Transverse colon (tissue), 4 donors: ENCODE results near the gene ANKRD49. TPM values are rescaled to one million over a fixed set of nuclear protein-coding genes. Genes with fewer than 3 reads are reported as not detected.

Experiments
- DNase-seq: peaks from one replicate; pipeline ENCODE4 v3.0.0-alpha.2; 2019
- H3K27ac ChIP-seq, 4 donors: fragments of 200-600 bp; sonication (generic); 2 replicates each; pipeline ENCODE4 v1.5.1; 2016 to 2018; ENCODE audit warnings: inconsistent platforms in 4 of 4
- H3K27me3 ChIP-seq: fragments of 200-600 bp; sonication (generic); 2 replicates; pipeline ENCODE4 v1.5.1; 2017; ENCODE audit warnings: inconsistent platforms
- H3K36me3 ChIP-seq, 4 donors: fragments of 200-600 bp; sonication (generic); 2 replicates each; pipeline ENCODE4 v1.5.1; 2017 to 2019; ENCODE audit warnings: inconsistent platforms in 4 of 4
- H3K4me1 ChIP-seq, 4 donors: fragments of 200-600 bp; sonication (generic); 2 replicates each; pipeline ENCODE4 v1.5.1; 2017 to 2020; ENCODE audit warnings: inconsistent platforms in 4 of 4
- H3K4me3 ChIP-seq, 4 donors: fragments of 200-600 bp; sonication (generic); 1 replicate in 1 of 4; 2 replicates in 3 of 4; pipeline versions ENCODE4 v1.5.1 to v1.6.1; 2017 to 2019; ENCODE audit warnings: inconsistent platforms in 4 of 4
- H3K9me3 ChIP-seq, 2 donors: fragments of 200-600 bp; sonication (generic); 2 replicates each; pipeline ENCODE4 v1.5.1; 2017 to 2019; ENCODE audit warnings: inconsistent platforms in 2 of 2
- EP300 ChIP-seq: sonication (generic); formaldehyde crosslinking; IDR thresholded peaks from one replicate; pipeline ENCODE4 v1.6.1; 2017; ENCODE audit warnings: antibody characterized with exemption, low read depth
- POLR2A ChIP-seq: fragments of 450-650 bp; IDR thresholded peaks from one replicate; pipeline ENCODE4 v1.6.1; 2016; ENCODE audit warnings: antibody characterized with exemption, mild to moderate bottlenecking, moderate library complexity
- POLR2AphosphoS5 ChIP-seq, 3 donors: sonication (generic); formaldehyde crosslinking; IDR thresholded peaks; one replicate each; pipeline ENCODE4 v1.6.1; 2016; ENCODE audit warnings: antibody characterized with exemption in 3 of 3
- WGBS, 2 donors: methylation state at CpG; one replicate each; pipeline ENCODE4 v1.1.5; 2018; ENCODE audit warnings: low coverage in 1 of 2; 5-methylcytosine and 5-hydroxymethylcytosine counted together
- in situ Hi-C, 4 donors: fragments of 200-750 bp; cut with MboI; loops; one replicate each; pipeline versions ENCODE4 v1.15.0 to v1.15.1; 2017; ENCODE audit warnings: low sequenced_read_pairs in 3 of 4, low pct_ligation_motif_present in 1 of 4, low pct_unique_long_range_greater_than_20kb in 1 of 4
- intact Hi-C: fragments of 100-400 bp; cut with DNase I; formaldehyde crosslinking; loops from one replicate; pipeline ENCODE4 v1.15.1; 2023; ENCODE audit warnings: low total_unique reads
- total RNA-seq, 4 donors: library from RNA; depleted of rRNA; stranded (reverse); fragments of >200 nt; gene quantifications; one replicate each; pipeline ENCODE4 v1.1.0, GENCODE V29; 2016
- TF ChIP-seq, protein P1 (sequence below), 5 experiments: fragments of 200-600 bp in 3 of 5; fragments of 450-650 bp in 2 of 5; sonication (generic) in 3 of 5; IDR thresholded peaks; 1 replicate in 2 of 5; 2 replicates in 3 of 5; pipeline ENCODE4 v1.5.1; 2016 to 2017; ENCODE audit warnings: antibody characterized with exemption in 5 of 5, inconsistent platforms in 3 of 5, mild to moderate bottlenecking in 2 of 5, moderate library complexity in 1 of 5

Gene ANKRD49
- total RNA-seq, 4 donors from 2014 or later = 24.4 to 43.6 (median 33.2) TPM

DNA sequence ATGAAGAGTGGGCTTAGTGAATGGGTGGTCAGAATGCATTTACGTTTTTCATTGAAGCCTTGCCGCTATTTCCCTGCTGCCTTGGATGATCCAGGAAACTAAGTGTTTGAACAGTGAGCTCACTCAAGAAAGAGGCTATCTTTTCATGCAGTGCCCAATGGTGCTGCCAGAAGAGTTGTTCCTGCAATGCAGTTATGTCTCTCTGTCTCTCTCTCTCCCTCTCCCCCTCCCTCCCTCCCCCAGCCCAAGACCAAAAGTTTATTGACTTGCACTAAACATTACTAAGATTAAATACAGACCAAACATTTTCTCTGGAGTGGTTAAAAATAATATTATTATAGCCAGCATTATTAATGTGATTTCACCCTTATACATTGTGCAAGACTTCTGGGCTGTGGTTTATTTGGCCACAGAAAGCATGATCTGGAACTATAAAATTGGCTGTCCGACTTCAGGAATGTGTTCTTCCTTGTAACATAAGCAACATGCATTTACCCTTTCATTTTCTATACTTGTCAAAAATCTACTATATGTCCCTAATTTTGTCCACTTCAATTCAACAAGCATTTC is 43.3 kb downstream of the ANKRD49 start:
- Histone ChIP-seq H3K27ac (peak overlapping the region; percentile 70 to 85 (median 80)), H3K4me1 (peaks cover 0 to 70% (median 27%) of the 10 kb centered on the region in 4 donors), H3K36me3 (no peaks in the 10 kb centered on the region), H3K9me3 (no peaks in the 10 kb centered on the region), H3K27me3 (no peaks in the 10 kb centered on the region), H3K4me3 (no peak overlapping the region)
- WGBS, 2 donors = 33 to 43% methylated on average over 3 of the region's 3 CpGs
- in situ Hi-C loops (no loop called here), intact Hi-C loops (no loop called here)
- DNase-seq = no peak
- TF ChIP-seq, protein P1, sequence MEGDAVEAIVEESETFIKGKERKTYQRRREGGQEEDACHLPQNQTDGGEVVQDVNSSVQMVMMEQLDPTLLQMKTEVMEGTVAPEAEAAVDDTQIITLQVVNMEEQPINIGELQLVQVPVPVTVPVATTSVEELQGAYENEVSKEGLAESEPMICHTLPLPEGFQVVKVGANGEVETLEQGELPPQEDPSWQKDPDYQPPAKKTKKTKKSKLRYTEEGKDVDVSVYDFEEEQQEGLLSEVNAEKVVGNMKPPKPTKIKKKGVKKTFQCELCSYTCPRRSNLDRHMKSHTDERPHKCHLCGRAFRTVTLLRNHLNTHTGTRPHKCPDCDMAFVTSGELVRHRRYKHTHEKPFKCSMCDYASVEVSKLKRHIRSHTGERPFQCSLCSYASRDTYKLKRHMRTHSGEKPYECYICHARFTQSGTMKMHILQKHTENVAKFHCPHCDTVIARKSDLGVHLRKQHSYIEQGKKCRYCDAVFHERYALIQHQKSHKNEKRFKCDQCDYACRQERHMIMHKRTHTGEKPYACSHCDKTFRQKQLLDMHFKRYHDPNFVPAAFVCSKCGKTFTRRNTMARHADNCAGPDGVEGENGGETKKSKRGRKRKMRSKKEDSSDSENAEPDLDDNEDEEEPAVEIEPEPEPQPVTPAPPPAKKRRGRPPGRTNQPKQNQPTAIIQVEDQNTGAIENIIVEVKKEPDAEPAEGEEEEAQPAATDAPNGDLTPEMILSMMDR (IDR thresholded peaks at IDR 0.05) = no peak
- TF ChIP-seq POLR2AphosphoS5 (IDR thresholded peaks at IDR 0.05) (no peak), EP300 (no peak), POLR2A (no peak)

DNA sequence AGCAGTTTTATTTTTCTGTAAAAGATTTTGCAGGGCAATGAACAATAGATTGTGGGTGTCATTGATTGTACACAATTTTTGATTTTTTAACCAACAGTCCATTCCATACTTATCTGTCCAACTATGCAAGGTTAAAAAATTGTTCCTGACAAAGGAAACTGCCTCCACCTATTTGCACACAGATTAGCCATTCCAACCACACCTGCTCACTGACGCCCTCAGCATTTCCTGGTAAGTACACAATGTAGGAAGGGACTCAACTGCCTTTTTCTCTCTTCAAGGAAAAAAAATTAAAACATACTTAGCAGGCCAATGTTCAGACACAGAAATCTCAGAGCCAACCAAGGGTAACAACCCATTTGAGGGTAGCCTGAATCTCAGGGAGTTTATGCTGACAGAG is 45.6 kb downstream of the ANKRD49 start:
- in situ Hi-C loops = no loop called here
- intact Hi-C loops = no loop called here
- 33 to 38% methylated on average over 1 of the region's 1 CpG for WGBS, 2 donors
- Histone ChIP-seq H3K9me3 (no peaks in the 10 kb centered on the region), H3K27ac (peak overlapping the region; percentile 70 to 85 (median 80)), H3K4me3 (no peak overlapping the region), H3K36me3 (no peaks in the 10 kb centered on the region), H3K4me1 (peaks cover 0 to 73% (median 39%) of the 10 kb centered on the region in 4 donors), H3K27me3 (no peaks in the 10 kb centered on the region)
- DNase-seq = peak; percentile 66
- no peak for TF ChIP-seq EP300
- peak in 1 of 3 donors; percentile 53 for TF ChIP-seq POLR2AphosphoS5 (IDR thresholded peaks at IDR 0.05)

DNA sequence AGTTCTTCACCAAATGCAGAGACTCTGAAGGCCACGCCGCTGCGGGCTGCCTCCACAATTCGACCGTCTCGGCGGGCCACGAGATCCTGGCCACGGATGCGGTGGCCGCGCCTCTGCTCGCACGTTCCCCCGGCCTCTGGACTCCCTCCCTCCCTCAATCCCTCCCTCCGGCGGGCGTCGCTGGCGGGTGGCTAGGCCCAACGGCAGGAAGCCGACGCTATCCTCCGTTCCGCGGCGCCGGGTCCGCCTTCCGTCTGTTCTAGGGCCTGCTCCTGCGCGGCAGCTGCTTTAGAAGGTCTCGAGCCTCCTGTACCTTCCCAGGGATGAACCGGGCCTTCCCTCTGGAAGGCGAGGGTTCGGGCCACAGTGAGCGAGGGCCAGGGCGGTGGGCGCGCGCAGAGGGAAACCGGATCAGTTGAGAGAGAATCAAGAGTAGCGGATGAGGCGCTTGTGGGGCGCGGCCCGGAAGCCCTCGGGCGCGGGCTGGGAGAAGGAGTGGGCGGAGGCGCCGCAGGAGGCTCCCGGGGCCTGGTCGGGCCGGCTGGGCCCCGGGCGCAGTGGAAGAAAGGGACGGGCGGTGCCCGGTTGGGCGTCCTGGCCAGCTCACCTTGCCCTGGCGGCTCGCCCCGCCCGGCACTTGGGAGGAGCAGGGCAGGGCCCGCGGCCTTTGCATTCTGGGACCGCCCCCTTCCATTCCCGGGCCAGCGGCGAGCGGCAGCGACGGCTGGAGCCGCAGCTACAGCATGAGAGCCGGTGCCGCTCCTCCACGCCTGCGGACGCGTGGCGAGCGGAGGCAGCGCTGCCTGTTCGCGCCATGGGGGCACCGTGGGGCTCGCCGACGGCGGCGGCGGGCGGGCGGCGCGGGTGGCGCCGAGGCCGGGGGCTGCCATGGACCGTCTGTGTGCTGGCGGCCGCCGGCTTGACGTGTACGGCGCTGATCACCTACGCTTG is 50.2 kb downstream of the ANKRD49 start, which contains the start of gene FUT4:
TSS of gene FUT4 (plus strand) at position 227 of the 951 bp plus-strand sequence. CDS start at position 440, 213 bp downstream.
- H3K27ac ChIP-seq = peak within 1 kb of the TSS; percentile 96 to 97 (median 97)
- no peaks in the 10 kb centered on the region for H3K27me3 ChIP-seq
- WGBS, 2 donors = 1% methylated on average over 69 of the region's 109 CpGs; no CpG with 5 or more reads in 1 of the 2 donors
- intact Hi-C loops (no loop called here), in situ Hi-C loops (no loop called here)
- H3K4me1 ChIP-seq = peaks cover 0 to 82% (median 51%) of the 10 kb centered on the region in 4 donors
- peak; percentile 95 for DNase-seq
- no peaks in the 10 kb centered on the region for H3K9me3 ChIP-seq
- TF ChIP-seq EP300 = no peak
- TF ChIP-seq, protein P1 (IDR thresholded peaks at IDR 0.05) = peak in 1 of 5 experiments; percentile 24
- peak; percentile 75 to 94 (median 91) for TF ChIP-seq POLR2AphosphoS5 (IDR thresholded peaks at IDR 0.05)
- TF ChIP-seq POLR2A = peak; percentile 89
- no peaks in the 10 kb centered on the region for H3K36me3 ChIP-seq
- H3K4me3 ChIP-seq = peak within 1 kb of the TSS; percentile 61 to 87 (median 76)

DNA sequence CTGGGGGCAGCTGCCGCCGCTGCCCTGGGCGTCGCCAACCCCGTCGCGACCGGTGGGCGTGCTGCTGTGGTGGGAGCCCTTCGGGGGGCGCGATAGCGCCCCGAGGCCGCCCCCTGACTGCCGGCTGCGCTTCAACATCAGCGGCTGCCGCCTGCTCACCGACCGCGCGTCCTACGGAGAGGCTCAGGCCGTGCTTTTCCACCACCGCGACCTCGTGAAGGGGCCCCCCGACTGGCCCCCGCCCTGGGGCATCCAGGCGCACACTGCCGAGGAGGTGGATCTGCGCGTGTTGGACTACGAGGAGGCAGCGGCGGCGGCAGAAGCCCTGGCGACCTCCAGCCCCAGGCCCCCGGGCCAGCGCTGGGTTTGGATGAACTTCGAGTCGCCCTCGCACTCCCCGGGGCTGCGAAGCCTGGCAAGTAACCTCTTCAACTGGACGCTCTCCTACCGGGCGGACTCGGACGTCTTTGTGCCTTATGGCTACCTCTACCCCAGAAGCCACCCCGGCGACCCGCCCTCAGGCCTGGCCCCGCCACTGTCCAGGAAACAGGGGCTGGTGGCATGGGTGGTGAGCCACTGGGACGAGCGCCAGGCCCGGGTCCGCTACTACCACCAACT is 51.0 kb downstream of the ANKRD49 start:
- in situ Hi-C loops (no loop called here), intact Hi-C loops (no loop called here)
- peak; percentile 50 for DNase-seq
- 26% methylated on average over 6 of the region's 59 CpGs; no CpG with 5 or more reads in 1 of the 2 donors for WGBS, 2 donors
- Histone ChIP-seq H3K36me3 (no peaks in the 10 kb centered on the region), H3K9me3 (no peaks in the 10 kb centered on the region), H3K27me3 (no peaks in the 10 kb centered on the region), H3K27ac (peak overlapping the region; percentile 96 to 97 (median 97)), H3K4me1 (peaks cover 3 to 87% (median 54%) of the 10 kb centered on the region in 4 donors), H3K4me3 (peak overlapping the region; percentile 61 to 87 (median 76))
- TF ChIP-seq, protein P1 (IDR thresholded peaks at IDR 0.05) = no peak
- no peak for TF ChIP-seq EP300
- no peak for TF ChIP-seq POLR2AphosphoS5 (IDR thresholded peaks at IDR 0.05)
- TF ChIP-seq POLR2A = no peak
